Embryonic facial prominence (tissue), 1 donor: ENCODE data around the gene SLC4A5.
A peak's percentile ranks its signal among the peaks of the same experiment; 100 is the strongest.

ENCODE experiments used
- DNase-seq: peaks from one replicate; pipeline ENCODE4 v3.0.0-alpha.2; 2016; ENCODE audit errors: extremely low spot score

SLC4A5 gene, protein sequence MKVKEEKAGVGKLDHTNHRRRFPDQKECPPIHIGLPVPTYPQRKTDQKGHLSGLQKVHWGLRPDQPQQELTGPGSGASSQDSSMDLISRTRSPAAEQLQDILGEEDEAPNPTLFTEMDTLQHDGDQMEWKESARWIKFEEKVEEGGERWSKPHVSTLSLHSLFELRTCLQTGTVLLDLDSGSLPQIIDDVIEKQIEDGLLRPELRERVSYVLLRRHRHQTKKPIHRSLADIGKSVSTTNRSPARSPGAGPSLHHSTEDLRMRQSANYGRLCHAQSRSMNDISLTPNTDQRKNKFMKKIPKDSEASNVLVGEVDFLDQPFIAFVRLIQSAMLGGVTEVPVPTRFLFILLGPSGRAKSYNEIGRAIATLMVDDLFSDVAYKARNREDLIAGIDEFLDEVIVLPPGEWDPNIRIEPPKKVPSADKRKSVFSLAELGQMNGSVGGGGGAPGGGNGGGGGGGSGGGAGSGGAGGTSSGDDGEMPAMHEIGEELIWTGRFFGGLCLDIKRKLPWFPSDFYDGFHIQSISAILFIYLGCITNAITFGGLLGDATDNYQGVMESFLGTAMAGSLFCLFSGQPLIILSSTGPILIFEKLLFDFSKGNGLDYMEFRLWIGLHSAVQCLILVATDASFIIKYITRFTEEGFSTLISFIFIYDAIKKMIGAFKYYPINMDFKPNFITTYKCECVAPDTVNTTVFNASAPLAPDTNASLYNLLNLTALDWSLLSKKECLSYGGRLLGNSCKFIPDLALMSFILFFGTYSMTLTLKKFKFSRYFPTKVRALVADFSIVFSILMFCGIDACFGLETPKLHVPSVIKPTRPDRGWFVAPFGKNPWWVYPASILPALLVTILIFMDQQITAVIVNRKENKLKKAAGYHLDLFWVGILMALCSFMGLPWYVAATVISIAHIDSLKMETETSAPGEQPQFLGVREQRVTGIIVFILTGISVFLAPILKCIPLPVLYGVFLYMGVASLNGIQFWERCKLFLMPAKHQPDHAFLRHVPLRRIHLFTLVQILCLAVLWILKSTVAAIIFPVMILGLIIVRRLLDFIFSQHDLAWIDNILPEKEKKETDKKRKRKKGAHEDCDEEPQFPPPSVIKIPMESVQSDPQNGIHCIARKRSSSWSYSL

DNA sequence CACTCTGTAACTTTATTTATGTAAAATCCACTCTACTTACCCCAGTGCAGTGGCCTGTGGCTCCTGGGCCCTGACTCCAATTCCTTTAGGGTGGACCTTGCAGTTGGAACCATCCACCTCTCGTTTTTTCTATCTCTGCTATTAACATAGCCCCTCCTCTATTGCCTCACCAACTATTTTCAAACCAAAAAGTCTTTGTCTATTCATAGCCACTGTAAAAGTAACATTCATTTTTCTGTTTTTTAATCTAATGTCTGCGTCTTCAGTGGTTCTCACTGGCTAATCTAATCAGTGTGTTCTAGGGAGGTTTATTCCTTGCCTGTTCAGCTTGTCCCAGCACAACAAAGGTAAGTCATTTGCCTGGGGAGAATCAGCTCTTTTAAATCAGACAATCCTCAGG lies at the start of gene SLC4A5:
TSS of gene SLC4A5 (minus strand) at position 101 of the 400 bp plus-strand sequence. CDS start 28,393 bp downstream, outside the sequence.
- DNase-seq, result no peak

DNA sequence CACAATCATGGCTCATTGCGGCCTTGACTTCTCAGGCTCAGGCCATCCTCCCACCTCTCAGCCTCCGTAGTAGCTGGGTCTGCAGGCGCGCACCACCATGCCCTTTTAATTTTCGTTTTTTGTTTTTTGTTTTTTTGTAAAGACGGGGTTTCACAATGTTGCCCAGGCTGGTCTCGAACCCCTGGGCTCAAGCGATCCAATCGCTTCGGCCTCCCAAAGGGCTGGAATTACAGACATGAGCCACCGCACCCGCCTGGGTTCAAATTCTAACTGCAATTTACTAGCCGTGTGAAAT lies 49.2 kb upstream of the SLC4A5 start:
- DNase-seq, result no peak

DNA sequence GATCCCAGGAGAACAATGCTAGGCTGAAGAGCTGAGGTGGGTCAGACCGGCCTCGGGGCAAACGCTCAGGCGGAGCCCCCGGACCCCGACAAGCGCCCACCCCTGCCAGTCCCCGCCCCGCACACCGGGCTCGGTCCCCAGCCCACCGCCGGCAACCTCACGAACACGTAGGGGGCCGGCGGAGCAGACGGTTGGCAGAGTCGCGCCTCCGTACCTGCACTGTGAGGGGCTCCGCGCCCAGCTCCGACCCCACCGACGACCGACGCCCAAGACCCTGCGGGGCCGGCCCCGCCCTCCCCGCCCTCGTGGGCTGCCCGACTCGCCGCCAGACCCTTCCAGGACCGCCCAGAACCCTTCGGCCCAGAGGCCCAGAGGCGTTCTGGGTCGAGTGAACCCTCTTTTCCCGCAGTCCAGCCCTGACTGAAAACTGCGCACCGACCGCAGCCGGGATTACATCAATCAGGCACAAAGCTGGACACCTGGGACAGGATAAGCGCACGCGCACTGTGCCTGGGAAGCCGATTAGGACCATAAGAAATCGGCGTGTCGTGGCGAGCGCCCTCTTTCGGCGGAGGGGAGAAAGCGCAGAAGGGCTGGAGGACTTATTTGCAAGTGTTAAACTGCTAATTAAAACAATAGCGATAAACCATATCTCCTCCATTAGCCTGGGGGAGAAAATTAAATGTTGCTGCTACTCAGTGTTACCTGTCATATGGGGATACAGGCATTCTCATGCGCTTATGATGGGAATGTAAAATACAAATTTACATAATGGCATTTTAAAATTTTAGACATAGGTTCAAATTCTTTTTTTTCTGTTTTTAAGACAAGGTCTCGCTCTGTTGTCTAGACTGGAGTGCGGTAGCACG lies 48.6 kb upstream of the SLC4A5 start:
- DNase-seq, result peak; percentile 88

DNA sequence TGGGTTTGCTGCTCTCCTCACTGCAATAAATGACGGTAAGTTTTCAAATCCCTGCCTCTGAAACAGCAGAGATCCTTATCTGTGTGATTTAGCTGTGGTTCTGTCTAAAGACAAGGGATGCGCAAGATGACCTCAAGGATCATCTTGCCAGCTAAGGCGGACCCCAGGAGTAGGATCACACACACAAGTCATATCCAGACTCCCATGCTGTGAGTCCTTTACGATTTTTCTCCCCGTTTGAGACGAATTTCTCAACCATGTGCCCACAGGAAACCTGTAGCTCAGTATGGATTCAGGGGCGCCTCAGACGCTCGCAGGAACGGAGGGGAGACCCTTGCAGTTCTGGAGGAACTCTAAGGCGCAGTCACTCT lies 48.0 kb upstream of the SLC4A5 start:
- no peak for DNase-seq

DNA sequence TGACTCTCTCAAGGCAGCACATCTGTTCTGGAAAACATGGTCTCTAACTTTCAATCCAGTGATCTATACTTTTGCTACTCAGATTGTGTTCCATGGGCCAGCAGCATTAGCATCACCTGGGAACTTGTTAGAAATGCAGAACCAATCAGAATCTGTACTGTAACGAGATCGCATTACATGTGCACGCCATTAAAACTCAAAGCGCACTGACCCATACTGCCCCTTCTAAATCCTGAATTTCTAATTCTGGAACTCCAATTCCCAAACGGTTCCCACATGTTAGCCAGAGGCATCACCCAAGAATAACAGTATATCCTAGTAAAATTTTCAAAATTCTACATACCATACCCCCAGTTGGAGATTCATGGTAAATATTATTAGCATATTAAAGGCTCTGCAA lies 47.4 kb upstream of the SLC4A5 start:
- no peak for DNase-seq

DNA sequence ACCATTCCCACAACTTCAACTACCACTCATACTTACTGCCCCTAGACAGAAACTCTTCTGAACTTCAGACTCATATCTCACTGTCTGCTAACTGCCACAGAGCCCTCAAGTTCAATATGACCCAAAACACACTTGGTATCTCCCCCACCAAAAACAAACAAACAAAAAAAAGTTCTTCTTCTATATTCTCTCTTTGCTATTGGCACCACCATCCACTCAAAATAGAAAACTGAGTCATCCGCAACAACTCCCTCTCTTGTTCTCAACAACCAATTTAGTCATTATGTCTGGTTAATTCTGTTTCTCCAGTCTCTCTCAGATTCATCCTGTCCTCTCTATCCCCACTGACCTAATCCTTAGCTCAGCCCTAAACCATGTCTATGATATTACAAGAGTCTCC lies 44.1 kb upstream of the SLC4A5 start:
- no peak for DNase-seq

DNA sequence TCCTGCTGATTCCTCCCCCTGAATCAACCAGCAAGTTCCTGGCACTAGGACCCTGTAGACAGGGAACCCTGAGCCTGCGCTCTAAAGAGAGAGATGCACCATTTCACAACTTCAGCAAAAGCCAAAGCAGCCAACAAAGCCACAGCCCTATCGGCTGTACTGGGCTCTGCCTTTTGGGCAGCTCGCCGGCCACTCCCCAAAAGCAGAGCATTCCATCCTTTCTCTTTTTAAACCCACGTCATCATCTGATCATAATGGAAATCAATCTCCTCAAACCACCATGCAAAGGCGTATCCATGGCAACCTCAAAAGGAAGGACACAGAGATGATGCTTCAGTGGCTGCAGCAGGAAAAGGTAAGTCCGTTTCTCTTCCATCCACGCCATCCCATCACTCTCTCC lies 42.2 kb upstream of the SLC4A5 start:
- DNase-seq, result no peak

DNA sequence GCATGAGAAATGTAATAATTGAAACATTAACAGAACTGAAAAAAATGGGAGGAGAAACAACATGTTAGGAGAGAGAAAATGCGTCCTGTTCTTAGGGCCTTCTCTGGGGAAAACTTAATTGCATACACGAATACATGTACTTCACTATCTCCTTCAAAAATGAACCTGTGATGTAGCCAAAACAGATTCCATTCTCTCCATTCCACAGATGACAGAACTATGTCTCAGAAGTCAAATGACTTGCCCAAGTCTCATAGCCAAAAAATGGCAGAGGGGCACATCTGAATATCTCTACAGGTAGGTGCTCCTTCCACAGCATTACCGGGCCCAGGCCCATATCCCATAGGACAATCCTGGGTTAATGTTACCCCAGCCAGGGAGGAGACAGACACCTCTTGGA lies 40.8 kb upstream of the SLC4A5 start:
- DNase-seq, result no peak

DNA sequence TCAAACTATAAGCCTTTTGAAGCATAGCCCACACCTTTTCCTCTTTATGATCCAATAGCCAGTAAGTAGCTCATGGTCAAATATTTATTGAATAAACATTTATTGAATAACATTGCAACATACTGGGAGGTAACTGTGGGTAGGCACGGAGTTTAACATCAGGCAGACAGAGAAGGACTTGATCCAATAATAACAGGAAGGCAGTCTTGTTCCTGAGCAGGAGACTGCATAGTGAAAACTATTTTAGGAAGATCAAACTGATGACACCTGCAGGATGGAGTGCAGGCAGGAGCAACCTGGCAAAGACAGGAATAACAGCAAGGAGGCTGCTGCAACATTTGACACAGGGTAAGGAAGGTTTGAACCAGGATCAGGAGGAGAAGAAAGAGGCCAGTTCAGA lies 40.0 kb upstream of the SLC4A5 start:
- DNase-seq, result no peak

DNA sequence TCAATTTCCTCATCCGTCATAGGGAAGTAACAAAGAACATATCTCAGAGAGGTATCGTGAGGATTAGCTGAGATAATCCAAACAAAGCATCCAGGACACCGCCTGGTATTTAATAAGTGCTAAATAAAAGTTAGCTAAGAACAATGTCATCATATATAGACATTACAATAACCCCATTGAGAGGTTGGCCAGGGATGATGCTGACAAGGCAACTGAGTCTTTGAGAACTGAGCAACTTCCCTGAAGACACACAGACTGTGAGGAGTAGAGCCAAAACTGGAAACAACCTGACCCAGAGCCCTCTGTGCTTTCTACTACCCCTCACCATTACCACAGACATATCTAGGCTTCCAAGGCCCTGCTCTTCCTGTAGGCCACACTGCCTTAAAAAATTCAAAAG lies 38.5 kb upstream of the SLC4A5 start:
- no peak for DNase-seq

DNA sequence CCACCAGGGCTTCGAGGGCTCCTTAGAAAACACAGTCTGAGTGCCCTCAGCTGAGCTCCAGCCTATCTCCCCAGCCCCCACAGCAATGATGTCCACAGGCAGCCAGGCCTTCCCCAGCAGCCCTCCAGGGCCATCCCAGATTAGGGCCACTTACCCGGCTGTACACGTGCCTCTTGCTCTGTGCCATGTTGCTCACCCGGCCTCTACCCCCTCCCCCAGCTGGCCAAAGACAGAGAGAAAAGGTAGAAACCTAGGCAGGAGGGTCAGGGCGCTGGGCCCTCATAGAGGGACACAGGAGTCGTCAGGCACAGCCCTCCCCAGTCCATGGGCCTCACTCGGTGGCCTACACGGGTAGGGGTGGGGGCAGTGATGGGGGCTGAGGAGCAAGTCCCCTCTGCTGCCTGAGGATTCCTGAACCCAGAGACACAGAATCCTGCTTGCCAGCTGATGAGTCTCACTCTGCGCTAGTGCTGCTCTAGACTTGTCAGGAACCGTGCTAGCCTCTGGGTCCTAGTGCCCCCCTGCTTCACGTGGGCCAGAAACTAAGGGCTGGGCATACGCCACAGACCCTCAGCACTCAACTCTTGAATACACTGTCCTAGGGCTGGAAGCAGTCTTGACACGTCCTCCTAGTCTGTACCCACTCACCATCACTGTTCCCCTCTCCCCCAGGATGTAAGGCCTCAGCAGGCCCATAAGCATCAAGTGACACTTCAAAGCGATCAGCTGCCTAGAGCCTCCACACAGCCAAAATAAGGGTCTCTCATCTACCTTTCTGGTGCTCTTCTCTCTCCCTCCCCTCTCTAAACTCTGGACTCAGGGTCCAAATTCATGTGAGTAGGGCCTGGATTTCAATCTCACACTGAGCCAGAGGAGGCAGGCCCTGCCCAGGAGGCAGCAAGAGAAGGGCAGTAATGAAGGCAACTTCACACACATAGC lies 36.9 kb upstream of the SLC4A5 start, which contains the start of gene DCTN1:
TSS of gene DCTN1 (minus strand) at position 461 of the 939 bp plus-strand sequence. CDS start at position 187, 274 bp downstream.
- no peak for DNase-seq

DNA sequence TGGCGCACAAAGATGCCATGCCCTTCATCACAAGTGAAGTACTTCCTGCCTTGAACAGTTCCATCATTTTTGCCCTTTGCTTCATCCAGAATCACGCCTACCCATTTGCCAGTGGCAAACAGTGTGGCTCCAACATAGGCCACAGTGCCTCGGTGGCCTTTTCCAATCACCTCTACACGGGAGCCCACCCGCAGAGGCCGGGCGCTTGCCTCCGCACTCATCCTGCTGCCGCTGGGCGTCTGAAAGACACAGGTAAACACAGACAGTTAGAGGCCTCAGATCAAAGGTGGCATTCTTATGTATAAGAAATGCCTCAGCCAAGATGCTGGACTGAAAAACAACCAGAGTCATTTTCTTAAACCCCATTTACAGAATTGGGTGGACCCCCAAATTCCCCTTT lies 34.8 kb upstream of the SLC4A5 start:
- DNase-seq, result no peak

DNA sequence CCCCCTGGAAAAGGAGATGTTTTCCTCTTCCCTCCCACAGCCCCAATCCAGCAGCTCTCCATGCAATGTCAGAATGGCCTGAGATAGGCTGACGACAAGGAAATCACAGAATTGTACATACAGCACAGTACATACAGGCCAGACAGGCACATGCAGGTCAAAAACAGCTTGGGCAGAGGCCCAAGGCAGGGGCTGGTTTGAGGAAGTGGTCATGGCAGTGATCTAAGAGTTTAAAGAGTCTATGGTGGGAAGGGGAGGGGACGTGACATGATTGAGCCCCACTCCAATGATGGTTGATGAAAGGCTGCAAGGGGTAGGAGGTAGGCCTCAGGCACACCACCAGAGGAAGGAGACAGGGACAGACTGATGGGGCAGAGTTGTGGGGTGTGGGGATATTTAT lies 32.6 kb upstream of the SLC4A5 start:
- no peak for DNase-seq

DNA sequence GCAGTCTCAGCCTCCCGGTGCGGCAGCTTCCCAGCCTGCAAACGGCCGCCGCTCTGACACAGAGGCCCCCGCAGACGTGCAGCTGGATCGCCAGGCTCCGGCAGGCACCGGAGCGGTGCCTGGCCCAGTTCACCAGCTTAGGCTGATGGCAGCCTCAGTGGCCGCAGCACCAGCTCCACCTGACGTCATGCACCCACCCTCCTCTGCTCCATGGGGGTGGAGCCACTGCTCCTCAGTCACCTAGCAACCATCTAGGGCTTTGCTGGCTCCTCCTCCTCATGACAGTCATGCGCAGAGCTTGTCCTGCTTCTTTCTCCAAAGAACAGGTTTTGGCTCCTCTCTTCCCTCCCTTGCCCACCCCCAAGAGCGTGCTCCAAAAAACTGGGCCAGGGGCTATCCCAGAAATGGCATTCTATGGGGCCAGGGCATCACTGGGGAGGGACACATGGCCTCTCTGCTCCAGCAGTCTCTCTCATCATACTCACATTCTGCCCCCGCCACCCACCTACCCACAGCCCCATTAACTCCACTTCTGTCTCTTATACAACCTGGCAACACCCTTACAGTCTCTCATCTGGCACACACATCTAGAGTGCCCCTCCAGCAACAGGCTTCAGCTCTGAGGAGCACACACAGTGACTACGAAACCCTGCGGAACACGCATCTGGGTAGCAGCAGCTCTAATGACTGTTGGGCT lies 31.4 kb upstream of the SLC4A5 start:
- DNase-seq, result peak; percentile 78

DNA sequence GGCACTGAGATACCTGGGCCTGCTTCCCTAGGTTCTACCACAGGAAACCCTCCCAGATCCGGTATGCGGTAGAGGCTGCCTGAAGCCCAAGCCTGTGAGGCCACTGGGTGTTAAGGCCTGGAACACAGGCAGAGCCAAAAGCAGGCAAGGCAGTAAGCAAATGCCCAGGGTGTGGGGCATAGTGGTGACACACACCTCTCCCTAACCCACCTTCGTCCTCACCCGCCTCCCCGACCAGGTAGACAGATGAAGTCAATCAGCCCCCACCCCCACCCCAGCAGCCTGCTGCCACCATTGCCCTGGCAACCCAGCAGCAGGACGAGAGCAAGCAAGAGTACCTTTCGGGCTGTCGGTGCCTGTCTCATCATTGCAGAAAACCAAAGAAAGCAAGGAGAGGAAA lies 30.8 kb upstream of the SLC4A5 start:
- no peak for DNase-seq

DNA sequence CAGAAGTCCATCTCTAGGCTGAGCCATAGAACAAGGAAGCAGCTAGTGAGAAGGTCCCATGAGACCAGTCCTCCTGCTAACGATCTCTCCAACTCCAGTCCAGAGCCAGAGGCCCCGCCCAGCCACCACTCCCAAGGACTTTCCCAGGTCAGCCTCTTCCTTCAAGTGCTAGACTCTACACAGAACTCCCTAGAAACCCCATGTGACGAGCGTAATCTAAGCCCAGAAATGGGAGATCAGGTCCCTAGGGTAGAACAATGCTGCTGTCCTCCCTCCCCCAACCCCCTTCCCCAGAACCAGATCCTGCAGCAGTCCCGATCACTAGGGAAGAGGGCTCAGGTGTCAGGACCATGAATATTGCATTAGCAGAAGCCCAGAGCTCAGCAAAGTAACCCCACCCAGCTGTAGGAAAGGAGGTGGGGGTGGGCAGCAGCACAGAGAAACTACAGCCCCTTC lies 30.0 kb upstream of the SLC4A5 start:
- no peak for DNase-seq

DNA sequence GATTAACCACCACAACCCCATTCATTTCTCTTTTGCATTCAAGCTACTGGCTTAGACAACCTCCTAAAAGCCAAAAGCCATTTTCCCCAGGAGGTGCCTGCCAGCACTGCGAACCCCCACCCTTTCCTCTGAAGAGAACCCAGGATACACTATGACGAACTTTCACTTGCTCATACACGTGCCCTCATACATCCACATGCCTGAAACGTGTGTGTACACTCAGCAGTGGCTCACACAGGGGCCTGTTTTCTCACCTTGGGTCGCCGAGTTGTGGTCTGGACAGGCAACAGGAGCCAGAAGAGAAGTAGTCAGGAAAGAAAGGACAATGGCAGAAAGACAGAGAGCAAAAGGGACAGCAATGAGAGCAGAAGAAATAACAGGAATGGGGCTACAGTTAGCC lies 29.5 kb upstream of the SLC4A5 start:
- DNase-seq, result no peak

DNA sequence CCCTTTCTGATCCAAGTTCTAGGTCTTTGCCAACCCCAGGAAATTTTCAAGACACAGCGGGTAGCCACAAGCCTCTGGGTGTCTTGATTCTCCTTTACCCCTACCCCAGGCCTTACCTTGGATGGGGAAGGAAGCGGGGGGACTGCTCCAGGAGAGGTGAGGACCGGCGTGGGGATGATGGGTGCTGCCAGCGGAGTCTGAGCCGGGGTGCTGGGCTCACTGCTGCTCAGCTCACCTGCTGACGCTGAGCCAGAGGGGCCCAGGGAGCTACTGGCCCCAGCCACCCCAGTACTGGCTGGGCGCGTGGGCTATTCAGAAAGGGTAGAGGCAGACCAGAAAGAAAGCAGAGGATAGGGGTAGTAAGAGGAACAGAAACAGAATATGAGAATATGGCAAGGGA lies 28.2 kb upstream of the SLC4A5 start:
- no peak for DNase-seq

DNA sequence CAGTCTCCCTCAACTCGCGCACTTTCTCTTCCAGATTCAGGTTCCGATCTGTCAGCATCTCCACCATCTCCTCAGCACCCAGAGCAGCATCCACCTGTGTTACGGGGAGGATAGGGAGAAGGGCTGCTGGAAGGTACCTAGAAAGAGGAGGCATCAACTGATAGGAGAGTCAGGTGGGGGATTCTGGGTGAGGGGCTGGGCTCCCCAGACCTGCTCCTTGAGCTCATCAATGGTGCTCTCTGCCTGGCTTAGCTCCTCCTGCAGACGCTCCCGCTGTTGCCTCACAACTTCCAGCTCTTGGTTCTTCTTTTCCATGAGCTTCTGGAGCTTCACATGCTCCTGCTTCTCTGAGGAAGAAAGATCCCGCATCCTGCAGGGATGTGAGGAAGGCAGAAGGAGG lies 26.8 kb upstream of the SLC4A5 start:
- DNase-seq, result no peak

DNA sequence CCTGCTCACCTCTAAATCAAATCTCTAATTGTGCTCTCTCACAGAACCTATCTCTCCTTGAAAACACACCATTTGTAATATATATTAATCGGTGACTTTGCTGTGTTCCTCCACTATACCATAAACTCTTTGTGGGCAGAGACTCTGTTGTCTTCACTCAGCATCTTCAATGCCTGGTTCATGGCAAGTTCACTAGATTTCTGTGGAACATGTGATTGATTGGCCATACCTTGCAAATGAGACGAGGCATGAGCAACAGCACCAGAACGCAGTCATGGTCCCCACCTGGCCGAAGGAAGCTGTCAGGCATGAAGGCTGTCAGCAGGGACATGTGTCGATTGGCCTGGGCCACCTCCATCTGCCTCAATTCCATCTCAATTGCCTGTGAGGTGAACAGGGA lies 25.3 kb upstream of the SLC4A5 start:
- DNase-seq, result no peak
